Panc1 (cell line): ENCODE results near the gene DNER. TPM values are rescaled to one million over a fixed set of nuclear protein-coding genes. Genes with fewer than 3 reads are reported as not detected.

ENCODE experiments used
- ATAC-seq: fragments of 200-7000 bp; cut with Tn5 transposase; 2 replicates; pipeline ENCODE4 v1.9.1; 2020; ENCODE audit warnings: mild to moderate bottlenecking, moderate library complexity
- BruUV-seq: library from RNA; stranded (reverse); fragments of 400-500 nt; replicated peaks from 2 replicates; lab custom pipeline; 2021; lab: Mats Ljungman, UMichigan
- CTCF ChIA-PET: fragments of 300-600 bp; sonication (Branson Sonifier 250); formaldehyde crosslinking; loops from one replicate; lab custom pipeline; 2022; ENCODE audit warnings: antibody characterized with exemption; lab: Charles Lee
- POLR2A ChIA-PET: fragments of 300-600 bp; sonication (Branson Sonifier 250); formaldehyde crosslinking; loops from one replicate; lab custom pipeline; 2022; ENCODE audit warnings: antibody characterized with exemption; lab: Charles Lee
- DNase-seq: peaks from one replicate; pipeline ENCODE4 v3.0.0-alpha.2; 2010; ENCODE audit warnings: low read depth, low spot score
- H3K27ac ChIP-seq: 2 replicates; pipeline ENCODE4 v1.5.1; 2011; ENCODE audit warnings: mild to moderate bottlenecking, low read length, inconsistent platforms
- H3K27me3 ChIP-seq: fragments of 200-500 bp; sonication (Bioruptor generic); 2 replicates; pipeline ENCODE4 v1.6.0; 2014; ENCODE audit warnings: low read length, inconsistent platforms; ENCODE audit not compliant: control insufficient read depth, insufficient read depth
- H3K36me3 ChIP-seq: fragments of 200-500 bp; sonication (Bioruptor generic); 2 replicates; pipeline ENCODE4 v1.5.1; 2014; ENCODE audit warnings: inconsistent platforms, mild to moderate bottlenecking, low read length, moderate library complexity; ENCODE audit not compliant: control insufficient read depth, insufficient read depth
- H3K4me1 ChIP-seq: 2 replicates; pipeline ENCODE4 v1.5.1; 2011; ENCODE audit warnings: inconsistent platforms, mild to moderate bottlenecking, low read length, moderate library complexity; ENCODE audit not compliant: control insufficient read depth, insufficient read depth
- H3K4me3 ChIP-seq, 2 experiments: 2 replicates each; pipeline ENCODE4 v1.5.1; 2011 to 2012; ENCODE audit warnings: low read depth in 2 of 2, low read length in 2 of 2, mild to moderate bottlenecking in 2 of 2, inconsistent platforms in 1 of 2, moderate library complexity in 1 of 2
- H3K9me3 ChIP-seq: fragments of 200-500 bp; sonication (Bioruptor generic); 2 replicates; pipeline ENCODE4 v1.5.1; 2014; ENCODE audit warnings: low read depth, mild to moderate bottlenecking, inconsistent platforms, low read length, moderate library complexity; ENCODE audit not compliant: control insufficient read depth, insufficient read depth
- CTCF ChIP-seq: fragments of 450-650 bp; IDR thresholded peaks from 2 replicates; pipeline ENCODE4 v1.5.1; 2017; ENCODE audit warnings: mild to moderate bottlenecking
- POLR2AphosphoS5 ChIP-seq: IDR thresholded peaks from 2 replicates; pipeline ENCODE4 v1.6.1; 2012; ENCODE audit warnings: mild to moderate bottlenecking, low read depth, low read length, moderate library complexity
- REST ChIP-seq, 2 experiments: IDR thresholded peaks; 2 replicates each; pipeline ENCODE4 v1.6.1; 2011 to 2012; ENCODE audit warnings: low read depth in 2 of 2, control low read depth in 1 of 2, low read length in 1 of 2, mild to moderate bottlenecking in 1 of 2, moderate library complexity in 1 of 2; ENCODE audit not compliant: insufficient read depth in 1 of 2
- SIN3A ChIP-seq: IDR thresholded peaks from 2 replicates; pipeline ENCODE4 v1.6.1; 2012; ENCODE audit warnings: low read depth, mild to moderate bottlenecking, low read length, moderate library complexity, borderline replicate concordance; ENCODE audit not compliant: insufficient read depth
- TCF7L2 ChIP-seq: IDR thresholded peaks from 2 replicates; pipeline ENCODE4 v1.6.1; 2011; ENCODE audit warnings: mild to moderate bottlenecking, low read depth, low read length, inconsistent platforms
- in situ Hi-C: cut with HindIII; loops from 2 replicates; pipeline ENCODE4 v1.10.0; 2016; ENCODE audit warnings: low sequenced_read_pairs, low pct_unique_long_range_greater_than_20kb
- intact Hi-C: fragments of 100-400 bp; cut with micrococcal nuclease; formaldehyde crosslinking; loops from one replicate; pipeline ENCODE4 v1.10.0; 2022; ENCODE audit not compliant: unreplicated experiment
- total RNA-seq: library from RNA; stranded (reverse); gene quantifications from one replicate; pipeline ENCODE4 v1.2.1, GENCODE V29; 2021; ENCODE audit not compliant: unreplicated experiment

The DNER gene
- total RNA-seq, 1 experiment from 2014 or later: 0.31 TPM

- POLR2A ChIA-PET: no interaction called here
- no peak for DNase-seq
- in situ Hi-C loops: no loop called here
- Histone ChIP-seq H3K9me3 (no peaks in the 10 kb centered on the region), H3K27me3 (no peaks in the 10 kb centered on the region), H3K36me3 (no peaks in the 10 kb centered on the region), H3K4me3 (no peak overlapping the region), H3K27ac (no peak overlapping the region), H3K4me1 (no peaks in the 10 kb centered on the region)
- no peak for ATAC-seq
- intact Hi-C loops: no loop called here
- CTCF ChIA-PET: no interaction called here
- BruUV-seq: no TSS peak
- no peak for TF ChIP-seq POLR2AphosphoS5
- TF ChIP-seq REST (IDR thresholded peaks at IDR 0.05; ENCODE audit: insufficient read depth in 1 of 2, low read depth in 2 of 2, low read length in 1 of 2): no peak
- TF ChIP-seq TCF7L2: no peak
- no peak for TF ChIP-seq SIN3A
- no peak for TF ChIP-seq CTCF
Observed at GRCh38 chr2:229486673-229487072, 227.7 kb downstream of the DNER start.

- H3K4me1 ChIP-seq: no peaks in the 10 kb centered on the region
- no TSS peak for BruUV-seq
- in situ Hi-C loops: no loop called here
- no peak for DNase-seq
- ChIA-PET POLR2A (no interaction called here), CTCF (no interaction called here)
- H3K27me3 ChIP-seq: no peaks in the 10 kb centered on the region
- intact Hi-C loops: no loop called here
- H3K9me3 ChIP-seq: no peaks in the 10 kb centered on the region
- no peaks in the 10 kb centered on the region for H3K36me3 ChIP-seq
- ATAC-seq: no peak
- no peak for TF ChIP-seq POLR2AphosphoS5
- TF ChIP-seq CTCF: no peak
- TF ChIP-seq SIN3A: no peak
- no peak for TF ChIP-seq TCF7L2
- no peak for TF ChIP-seq REST (IDR thresholded peaks at IDR 0.05; ENCODE audit: insufficient read depth in 1 of 2, low read depth in 2 of 2, low read length in 1 of 2)
- no peak overlapping the region for H3K4me3 ChIP-seq
- H3K27ac ChIP-seq: no peak overlapping the region
Observed at GRCh38 chr2:229485857-229486256, 228.5 kb downstream of the DNER start.
